ENCODE results near the gene COPZ1. TPM values are rescaled to one million over a fixed set of nuclear protein-coding genes. Genes with fewer than 3 reads are reported as not detected.

Gene COPZ1
- total and polyA plus RNA-seq, 2 experiments from 2014 or later, result 164 to 207 TPM

DNA sequence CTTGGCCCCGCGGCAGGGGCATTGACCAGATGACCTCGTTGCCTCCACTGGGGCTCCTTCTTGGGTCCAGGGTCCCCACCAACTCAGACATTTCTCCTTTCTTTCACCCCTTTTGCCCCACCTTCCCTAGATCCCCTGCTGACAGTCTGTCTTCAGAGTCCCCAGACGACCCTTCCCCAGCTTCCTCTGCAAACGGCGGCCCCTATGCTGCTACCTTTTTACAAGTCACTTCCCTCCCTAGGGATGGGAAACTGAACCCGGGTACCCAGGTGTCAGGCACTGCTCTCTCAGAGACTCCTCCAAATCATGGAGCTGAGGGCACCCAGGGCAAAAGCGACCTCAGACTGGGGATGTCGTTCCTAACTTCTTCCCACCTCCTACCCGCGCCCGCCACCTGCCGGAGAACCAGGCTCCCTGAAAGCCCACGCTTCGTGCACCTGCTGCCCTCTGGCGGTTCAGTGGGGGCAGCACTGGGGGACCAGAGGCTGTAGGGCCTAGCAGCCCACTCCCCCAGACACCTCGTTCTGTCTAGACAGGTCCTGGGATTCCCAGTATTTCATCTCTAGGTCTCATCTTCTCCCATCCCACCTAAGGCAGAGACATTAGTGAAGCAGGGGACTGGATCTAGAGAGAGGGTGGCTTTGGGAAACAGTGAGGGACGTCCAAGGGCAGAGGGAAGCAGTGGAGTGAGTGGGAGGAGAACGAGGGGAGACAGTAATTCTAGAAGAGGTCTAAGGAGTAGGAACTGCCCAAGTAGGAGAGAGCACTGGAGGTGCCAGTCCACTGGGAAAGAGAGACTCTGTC is 54.7 kb downstream of the COPZ1 start:
- 14% methylated on average over 18 of the region's 19 CpGs for WGBS (ENCODE audit: low lambda C conversion rate, missing lambda C conversion rate)
- no peaks in the 10 kb centered on the region for H4K20me1 ChIP-seq (ENCODE audit: insufficient read depth, poor library complexity, severe bottlenecking)
- peak overlapping the region; percentile 35 for H3K27ac ChIP-seq

DNA sequence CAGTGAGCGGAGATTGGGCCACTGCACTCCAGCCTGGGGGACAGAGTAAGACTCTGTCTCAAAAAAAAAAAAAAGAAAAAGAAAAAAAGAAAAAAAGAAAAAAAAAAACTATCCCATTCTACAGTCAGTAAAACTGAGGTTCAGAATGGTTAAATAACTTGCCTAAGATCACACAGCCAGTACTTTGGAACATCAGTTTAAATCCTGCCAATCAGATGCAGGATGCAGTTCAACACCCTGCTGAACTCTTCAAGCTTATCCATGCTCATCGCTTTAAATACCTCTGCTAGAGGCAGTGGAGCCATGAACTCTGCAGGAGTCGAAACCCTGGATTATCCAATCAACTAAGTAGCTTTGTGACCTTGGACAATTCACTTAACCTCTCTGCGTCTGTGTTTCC is 56.2 kb downstream of the COPZ1 start:
- Histone ChIP-seq H3K4me3 (no peak overlapping the region), H3K27ac (no peak overlapping the region), H3K9me2 (replicated peaks; ENCODE audit: insufficient read depth) (no peaks in the 10 kb centered on the region), H3K79me2 (no peaks in the 10 kb centered on the region), H3K27me3 (no peaks in the 10 kb centered on the region), H3K4me1 (ENCODE audit: insufficient read depth) (peaks cover 19% of the 10 kb centered on the region), H4K20me1 (ENCODE audit: insufficient read depth, poor library complexity, severe bottlenecking) (no peaks in the 10 kb centered on the region), H3K9me3 (ENCODE audit: low read depth) (no peaks in the 10 kb centered on the region), H3K36me3 (replicated peaks; ENCODE audit: insufficient read depth, low read depth) (no peaks in the 10 kb centered on the region), H2AFZ (no peak overlapping the region), H3K4me2 (no peak overlapping the region)
- no peak for DNase-seq (ENCODE audit: low spot score)
- 93% methylated on average over 4 of the region's 4 CpGs for WGBS (ENCODE audit: low lambda C conversion rate, missing lambda C conversion rate)
- no peak for TF ChIP-seq EZH2 (IDR thresholded peaks at IDR 0.05; ENCODE audit: borderline replicate concordance)
- no peak for TF ChIP-seq EZH2phosphoT487 (IDR thresholded peaks at IDR 0.05; ENCODE audit: low read depth, severe bottlenecking, unreplicated experiment)
- TF ChIP-seq, protein P1, sequence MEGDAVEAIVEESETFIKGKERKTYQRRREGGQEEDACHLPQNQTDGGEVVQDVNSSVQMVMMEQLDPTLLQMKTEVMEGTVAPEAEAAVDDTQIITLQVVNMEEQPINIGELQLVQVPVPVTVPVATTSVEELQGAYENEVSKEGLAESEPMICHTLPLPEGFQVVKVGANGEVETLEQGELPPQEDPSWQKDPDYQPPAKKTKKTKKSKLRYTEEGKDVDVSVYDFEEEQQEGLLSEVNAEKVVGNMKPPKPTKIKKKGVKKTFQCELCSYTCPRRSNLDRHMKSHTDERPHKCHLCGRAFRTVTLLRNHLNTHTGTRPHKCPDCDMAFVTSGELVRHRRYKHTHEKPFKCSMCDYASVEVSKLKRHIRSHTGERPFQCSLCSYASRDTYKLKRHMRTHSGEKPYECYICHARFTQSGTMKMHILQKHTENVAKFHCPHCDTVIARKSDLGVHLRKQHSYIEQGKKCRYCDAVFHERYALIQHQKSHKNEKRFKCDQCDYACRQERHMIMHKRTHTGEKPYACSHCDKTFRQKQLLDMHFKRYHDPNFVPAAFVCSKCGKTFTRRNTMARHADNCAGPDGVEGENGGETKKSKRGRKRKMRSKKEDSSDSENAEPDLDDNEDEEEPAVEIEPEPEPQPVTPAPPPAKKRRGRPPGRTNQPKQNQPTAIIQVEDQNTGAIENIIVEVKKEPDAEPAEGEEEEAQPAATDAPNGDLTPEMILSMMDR (IDR thresholded peaks at IDR 0.05; ENCODE audit: poor library complexity), result no peak

More for the DNA sequence above, 54.7 kb downstream of the COPZ1 start:
- Histone ChIP-seq H2AFZ (peak overlapping the region; percentile 77), H3K4me2 (peak overlapping the region; percentile 96), H3K4me1 (ENCODE audit: insufficient read depth) (peaks cover 7% of the 10 kb centered on the region), H3K27me3 (no peaks in the 10 kb centered on the region), H3K36me3 (replicated peaks; ENCODE audit: insufficient read depth, low read depth) (no peaks in the 10 kb centered on the region), H3K79me2 (no peaks in the 10 kb centered on the region), H3K4me3 (peak overlapping the region; percentile 68), H3K9me3 (ENCODE audit: low read depth) (no peaks in the 10 kb centered on the region), H3K9me2 (replicated peaks; ENCODE audit: insufficient read depth) (no peaks in the 10 kb centered on the region)
- TF ChIP-seq EZH2 (IDR thresholded peaks at IDR 0.05; ENCODE audit: borderline replicate concordance) (no peak), EZH2phosphoT487 (IDR thresholded peaks at IDR 0.05; ENCODE audit: low read depth, severe bottlenecking, unreplicated experiment) (no peak)
- TF ChIP-seq, protein P1 (IDR thresholded peaks at IDR 0.05; ENCODE audit: poor library complexity), result peak; percentile 100
- peak; percentile 96 for DNase-seq (ENCODE audit: low spot score)

DNA sequence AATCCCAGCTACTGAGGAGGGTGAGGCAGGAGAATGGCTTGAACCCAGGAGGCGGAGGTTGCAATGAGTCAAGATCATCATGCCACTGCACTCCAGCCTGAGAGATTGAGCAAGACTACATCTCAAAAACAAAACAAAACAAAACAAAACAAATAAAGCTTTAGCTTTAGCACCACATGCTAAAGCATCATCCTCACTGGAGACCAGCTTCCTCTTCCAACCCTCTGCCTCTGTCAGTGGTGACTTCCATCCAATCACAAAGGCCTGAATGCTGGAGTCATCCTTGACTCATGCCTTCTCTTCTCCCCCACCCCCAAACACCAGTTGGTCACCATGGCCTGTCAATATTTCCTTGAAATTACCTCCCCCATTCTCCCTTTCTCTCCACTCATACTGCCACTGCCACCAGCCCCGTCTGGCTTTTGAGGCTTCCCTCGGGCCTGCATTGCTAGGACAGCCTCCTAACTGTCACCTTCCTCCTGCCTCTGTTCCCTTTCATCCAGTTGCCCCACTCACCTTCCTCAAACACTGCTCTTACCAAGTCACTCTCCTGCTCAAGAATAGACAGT is 58.2 kb downstream of the COPZ1 start:
- WGBS (ENCODE audit: low lambda C conversion rate, missing lambda C conversion rate), result 94% methylated on average over 3 of the region's 3 CpGs
- no peak overlapping the region for H3K4me2 ChIP-seq
- H3K79me2 ChIP-seq, result no peaks in the 10 kb centered on the region
- no peak overlapping the region for H3K4me3 ChIP-seq
- no peaks in the 10 kb centered on the region for H3K9me3 ChIP-seq (ENCODE audit: low read depth)
- no peaks in the 10 kb centered on the region for H4K20me1 ChIP-seq (ENCODE audit: insufficient read depth, poor library complexity, severe bottlenecking)
- H3K27me3 ChIP-seq, result no peaks in the 10 kb centered on the region
- H3K9me2 ChIP-seq (replicated peaks; ENCODE audit: insufficient read depth), result no peaks in the 10 kb centered on the region
- H3K27ac ChIP-seq, result no peak overlapping the region
- DNase-seq (ENCODE audit: low spot score), result no peak
- H3K36me3 ChIP-seq (replicated peaks; ENCODE audit: insufficient read depth, low read depth), result no peaks in the 10 kb centered on the region
- TF ChIP-seq EZH2 (IDR thresholded peaks at IDR 0.05; ENCODE audit: borderline replicate concordance), result no peak
- TF ChIP-seq, protein P1 (IDR thresholded peaks at IDR 0.05; ENCODE audit: poor library complexity), result no peak
- no peak for TF ChIP-seq EZH2phosphoT487 (IDR thresholded peaks at IDR 0.05; ENCODE audit: low read depth, severe bottlenecking, unreplicated experiment)
- H2AFZ ChIP-seq, result no peak overlapping the region
- H3K4me1 ChIP-seq (ENCODE audit: insufficient read depth), result peaks cover 19% of the 10 kb centered on the region
